H9 (cell line): ENCODE data around the gene OBP2B. TPM values are rescaled to one million over a fixed set of nuclear protein-coding genes. Genes with fewer than 3 reads are reported as not detected.

Experiments used
- DNase-seq: peaks from one replicate; pipeline ENCODE4 v3.0.0-alpha.2; 2017
- H2AFZ ChIP-seq: one replicate; pipeline ENCODE4 v1.6.1; 2013; ENCODE audit warnings: mild to moderate bottlenecking, low read length, control low read depth, moderate library complexity
- H2AK5ac ChIP-seq: 2 replicates; pipeline ENCODE4 v1.6.1; 2013; ENCODE audit warnings: low read length, control low read depth, mixed read lengths; ENCODE audit not compliant: insufficient read length
- H2BK120ac ChIP-seq: one replicate; pipeline ENCODE4 v1.6.1; 2013; ENCODE audit warnings: low read depth, mild to moderate bottlenecking, low read length, control low read depth, inconsistent platforms; ENCODE audit not compliant: poor library complexity, severe bottlenecking
- H2BK12ac ChIP-seq: 2 replicates; pipeline ENCODE4 v1.6.1; 2013; ENCODE audit warnings: low read length, control low read depth, mixed read lengths, low read depth; ENCODE audit not compliant: insufficient read length
- H2BK15ac ChIP-seq: 2 replicates; pipeline ENCODE4 v1.6.1; 2013; ENCODE audit warnings: low read depth, low read length, control low read depth
- H2BK20ac ChIP-seq: one replicate; pipeline ENCODE4 v1.6.1; 2013; ENCODE audit warnings: low read depth, mild to moderate bottlenecking, low read length, control low read depth, inconsistent platforms; ENCODE audit not compliant: poor library complexity, severe bottlenecking
- H2BK5ac ChIP-seq: 2 replicates; pipeline ENCODE4 v1.6.1; 2013; ENCODE audit warnings: low read length, control low read depth, mixed read lengths; ENCODE audit not compliant: insufficient read length
- H3K14ac ChIP-seq: 2 replicates; pipeline ENCODE4 v1.6.1; 2013; ENCODE audit warnings: low read length, control low read depth; ENCODE audit not compliant: insufficient read depth
- H3K18ac ChIP-seq: 2 replicates; pipeline ENCODE4 v1.6.1; 2013; ENCODE audit warnings: low read depth, mild to moderate bottlenecking, mixed read lengths, low read length, control low read depth; ENCODE audit not compliant: insufficient read length
- H3K23ac ChIP-seq: 2 replicates; pipeline ENCODE4 v1.6.1; 2013; ENCODE audit warnings: low read length, control low read depth, mixed read lengths, low read depth; ENCODE audit not compliant: insufficient read length
- H3K23me2 ChIP-seq: 2 replicates; pipeline ENCODE4 v1.6.1; 2013; ENCODE audit warnings: low read depth, mild to moderate bottlenecking, mixed read lengths, low read length, control low read depth; ENCODE audit not compliant: insufficient read length, poor library complexity, severe bottlenecking
- H3K27ac ChIP-seq: 2 replicates; pipeline ENCODE4 v1.5.1; 2013; ENCODE audit warnings: low read length, control low read depth, mixed read lengths, low read depth; ENCODE audit not compliant: insufficient read length
- H3K27me3 ChIP-seq: 2 replicates; pipeline ENCODE4 v1.6.1; 2013; ENCODE audit warnings: low read length, control low read depth, inconsistent platforms; ENCODE audit not compliant: insufficient read depth
- H3K4ac ChIP-seq: 2 replicates; pipeline ENCODE4 v1.6.1; 2013; ENCODE audit warnings: low read depth, mild to moderate bottlenecking, control low read depth, inconsistent platforms, low read length, moderate library complexity
- H3K4me1 ChIP-seq: 2 replicates; pipeline ENCODE4 v1.6.1; 2013; ENCODE audit warnings: low read length, control low read depth, inconsistent platforms; ENCODE audit not compliant: insufficient read depth
- H3K4me2 ChIP-seq: 2 replicates; pipeline ENCODE4 v1.6.1; 2013; ENCODE audit warnings: low read length, control low read depth, mixed read lengths; ENCODE audit not compliant: insufficient read length, insufficient read depth
- H3K56ac ChIP-seq: 2 replicates; pipeline ENCODE4 v1.6.1; 2013; ENCODE audit warnings: low read depth, mild to moderate bottlenecking, mixed read lengths, low read length, control low read depth; ENCODE audit not compliant: insufficient read length
- H3K79me1 ChIP-seq: 2 replicates; pipeline ENCODE4 v1.6.1; 2013; ENCODE audit warnings: low read depth, mild to moderate bottlenecking, moderate library complexity, low read length, control low read depth, inconsistent platforms; ENCODE audit not compliant: insufficient read depth, poor library complexity, severe bottlenecking
- H3K79me2 ChIP-seq: 2 replicates; pipeline ENCODE4 v1.6.1; 2013; ENCODE audit warnings: low read length, control low read depth, inconsistent platforms; ENCODE audit not compliant: insufficient read depth
- H3K9ac ChIP-seq: 2 replicates; pipeline ENCODE4 v1.6.1; 2013; ENCODE audit warnings: low read length, control low read depth, mixed read lengths; ENCODE audit not compliant: insufficient read length; ENCODE audit errors: extremely low read depth
- H3K9me3 ChIP-seq: one replicate; pipeline ENCODE4 v1.6.1; 2013; ENCODE audit warnings: low read depth, low read length, inconsistent platforms; ENCODE audit not compliant: control insufficient read depth
- H3T11ph ChIP-seq: one replicate; pipeline ENCODE4 v1.6.1; 2013; ENCODE audit warnings: mild to moderate bottlenecking, low read length, control low read depth, inconsistent platforms
- H4K20me1 ChIP-seq: one replicate; pipeline ENCODE4 v1.6.1; 2013; ENCODE audit not compliant: control insufficient read depth, insufficient read length, insufficient read depth
- H4K5ac ChIP-seq: 2 replicates; pipeline ENCODE4 v1.6.1; 2013; ENCODE audit warnings: low read depth, mild to moderate bottlenecking, mixed read lengths, low read length, control low read depth; ENCODE audit not compliant: insufficient read length
- H4K8ac ChIP-seq: replicated peaks from 2 replicates; pipeline ENCODE4 v1.6.1; 2013; ENCODE audit warnings: low read length, control low read depth, mixed read lengths, low read depth; ENCODE audit not compliant: insufficient read length
- H4K91ac ChIP-seq: 2 replicates; pipeline ENCODE4 v1.6.1; 2013; ENCODE audit warnings: low read depth, mild to moderate bottlenecking, moderate library complexity, mixed read lengths, low read length, control low read depth; ENCODE audit not compliant: insufficient read length
- H3K27ac Mint-ChIP-seq, 3 experiments: 2 replicates in 2 of 3; 3 replicates in 1 of 3; pipeline ENCODE4 v1.8.0; 2020 to 2021; ENCODE audit warnings: mixed read lengths in 3 of 3, mild to moderate bottlenecking in 1 of 3, moderate library complexity in 1 of 3
- H3K27me3 Mint-ChIP-seq: 2 replicates; pipeline ENCODE4 v1.8.0; 2021; ENCODE audit warnings: low read depth, mild to moderate bottlenecking, moderate library complexity, mixed read lengths
- H3K36me3 Mint-ChIP-seq, 3 experiments: 2 replicates in 2 of 3; 3 replicates in 1 of 3; pipeline ENCODE4 v1.8.0; 2020 to 2021; ENCODE audit warnings: low read depth in 3 of 3, mixed read lengths in 3 of 3; ENCODE audit not compliant: insufficient read depth in 1 of 3
- H3K4me1 Mint-ChIP-seq, 2 experiments: 2 replicates each; pipeline ENCODE4 v1.8.0; 2020; ENCODE audit warnings: mixed read lengths in 2 of 2
- H3K4me3 Mint-ChIP-seq, 2 experiments: 2 replicates in 1 of 2; 3 replicates in 1 of 2; pipeline ENCODE4 v1.8.0; 2020 to 2021; ENCODE audit warnings: mild to moderate bottlenecking in 2 of 2, mixed read lengths in 2 of 2, moderate library complexity in 1 of 2
- H3K9me3 Mint-ChIP-seq, 2 experiments: 2 replicates in 1 of 2; 3 replicates in 1 of 2; pipeline ENCODE4 v1.8.0; 2020; ENCODE audit warnings: mild to moderate bottlenecking in 2 of 2, mixed read lengths in 2 of 2, moderate library complexity in 1 of 2
- CTCF ChIP-seq: fragments of 200-600 bp; sonication (generic); conservative IDR thresholded peaks from 3 replicates; pipeline ENCODE4 v1.8.0; 2021; ENCODE audit warnings: antibody characterized with exemption, mild to moderate bottlenecking
- WGBS: extraction: QIAGEN DNeasy Blood & Tissue Kit; methylation state at CpG from one replicate; pipeline ENCODE4 v1.1.7; 2013; ENCODE audit warnings: missing lambda C conversion rate, low lambda C conversion rate, mixed read lengths; ENCODE audit not compliant: insufficient read length; ENCODE audit errors: extremely low coverage; 5-methylcytosine and 5-hydroxymethylcytosine counted together
- total RNA-seq: library from RNA; stranded (reverse); gene quantifications from 2 replicates; pipeline ENCODE4 v1.2.1, GENCODE V29; 2021

The OBP2B gene
- total RNA-seq, 1 experiment from 2014 or later = not detected

- Histone ChIP-seq H3K56ac (no peak overlapping the region), H3K27me3 (no peaks in the 10 kb centered on the region; the same call in 1 of the 2 replicates), H3K18ac (no peak overlapping the region), H4K5ac (no peak overlapping the region), H3K14ac (no peak overlapping the region), H3K79me1 (no peaks in the 10 kb centered on the region), H4K20me1 (no peaks in the 10 kb centered on the region), H3K4me2 (no peak overlapping the region), H3K9ac (no peak overlapping the region), H2BK20ac (no peak overlapping the region), H3K23ac (no peak overlapping the region), H4K8ac (no peak overlapping the region), H3K23me2 (no peaks in the 10 kb centered on the region), H4K91ac (no peak overlapping the region), H3K4me1 (no peaks in the 10 kb centered on the region), H2AFZ (no peak overlapping the region), H2AK5ac (no peak overlapping the region), H2BK15ac (no peak overlapping the region), H2BK12ac (no peak overlapping the region), H3T11ph (no peak overlapping the region), H3K9me3 (no peaks in the 10 kb centered on the region), H2BK120ac (no peak overlapping the region), H3K27ac (no peak overlapping the region), H3K4ac (no peak overlapping the region), H2BK5ac (no peak overlapping the region), H3K79me2 (no peaks in the 10 kb centered on the region)
- 0 out of 7 replicates have a peak overlapping the region, but pooled peaks of 1 of the 3 experiments have one; percentile 4 for H3K27ac Mint-ChIP-seq
- H3K9me3 Mint-ChIP-seq = no peaks in the 10 kb centered on the region
- H3K4me1 Mint-ChIP-seq = peaks cover 9 to 14% of the 10 kb centered on the region in 2 experiments
- H3K36me3 Mint-ChIP-seq = no peaks in the 10 kb centered on the region
- no CpG with 5 or more reads among the region's 6 CpGs for whole genome bisulfite sequencing
- TF ChIP-seq CTCF = no peak
- no peak for DNase-seq
- peaks cover 30% of the 10 kb centered on the region for H3K27me3 Mint-ChIP-seq
- H3K4me3 Mint-ChIP-seq = no peak overlapping the region
Measured at GRCh38 chr9:133168432-133168831, 40.6 kb downstream of the OBP2B start.
